ENCODE results near the gene LY6G6F.
A peak's percentile ranks its signal among the peaks of the same experiment; 100 is the strongest.

The LY6G6F gene

GRCh38 chr6:31663961-31664789, 42.5 kb upstream of the LY6G6F start:
- H3K27me3 Mint-ChIP-seq (ENCODE audit: low read depth), result no peaks in the 10 kb centered on the region
- peak overlapping the region; percentile 97 to 99 (median 99) for H3K27ac Mint-ChIP-seq
- peaks cover 60% of the 10 kb centered on the region for H3K4me1 Mint-ChIP-seq
- H3K4me3 Mint-ChIP-seq, result peak overlapping the region; percentile 93 to 97 (median 95)
- no peak for TF ChIP-seq CTCF (IDR thresholded peaks at IDR 0.05; ENCODE audit: unreplicated experiment in 3 of 3)
- H3K9me3 Mint-ChIP-seq, result no peaks in the 10 kb centered on the region
- H3K36me3 Mint-ChIP-seq (ENCODE audit: low read depth), result peaks cover 39% of the 10 kb centered on the region

GRCh38 chr6:31664790-31665500, 41.7 kb upstream of the LY6G6F start, which contains the start of gene GPANK1:
TSS of gene GPANK1 (minus strand) at chr6:31664997. CDS start at chr6:31664478, 519 bp downstream.
- Mint-ChIP-seq H3K9me3 (no peaks in the 10 kb centered on the region), H3K27ac (peak within 1 kb of the TSS; percentile 97 to 99 (median 99)), H3K4me1 (peaks cover 52% of the 10 kb centered on the region), H3K36me3 (ENCODE audit: low read depth) (peaks cover 46% of the 10 kb centered on the region), H3K4me3 (peak within 1 kb of the TSS; percentile 93 to 97 (median 95)), H3K27me3 (ENCODE audit: low read depth) (no peaks in the 10 kb centered on the region)
- no peak for TF ChIP-seq CTCF (IDR thresholded peaks at IDR 0.05; ENCODE audit: unreplicated experiment in 3 of 3)

GRCh38 chr6:31665501-31666336, 40.9 kb upstream of the LY6G6F start, which contains the start of gene CSNK2B:
TSS of gene CSNK2B (plus strand) at chr6:31666080. CDS start at chr6:31666832, 752 bp downstream.
- no peaks in the 10 kb centered on the region for H3K27me3 Mint-ChIP-seq (ENCODE audit: low read depth)

GRCh38 chr6:31666337-31666965, 40.2 kb upstream of the LY6G6F start:
- Mint-ChIP-seq H3K4me3 (peak overlapping the region; percentile 93 to 97 (median 95)), H3K4me1 (peaks cover 42% of the 10 kb centered on the region), H3K36me3 (ENCODE audit: low read depth) (peaks cover 61% of the 10 kb centered on the region)

More at GRCh38 chr6:31665501-31666336, 40.9 kb upstream of the LY6G6F start, which contains the start of gene CSNK2B:
- Mint-ChIP-seq H3K4me3 (peak within 1 kb of the TSS; percentile 93 to 97 (median 95)), H3K4me1 (peaks cover 47% of the 10 kb centered on the region), H3K27ac (peak within 1 kb of the TSS; percentile 97 to 99 (median 99)), H3K9me3 (no peaks in the 10 kb centered on the region), H3K36me3 (ENCODE audit: low read depth) (peaks cover 54% of the 10 kb centered on the region)
- TF ChIP-seq CTCF (IDR thresholded peaks at IDR 0.05; ENCODE audit: unreplicated experiment in 3 of 3), result no peak

More at GRCh38 chr6:31666337-31666965, 40.2 kb upstream of the LY6G6F start:
- Mint-ChIP-seq H3K27me3 (ENCODE audit: low read depth) (no peaks in the 10 kb centered on the region), H3K9me3 (no peaks in the 10 kb centered on the region), H3K27ac (peak overlapping the region; percentile 97 to 99 (median 99))
- no peak for TF ChIP-seq CTCF (IDR thresholded peaks at IDR 0.05; ENCODE audit: unreplicated experiment in 3 of 3)

Data from nephron (organoid).